IMR-90 (cell line): ENCODE results near the gene PTGDS. TPM values are rescaled to one million over a fixed set of nuclear protein-coding genes. Genes with fewer than 3 reads are reported as not detected.

Source experiments
- ATAC-seq: fragments of 200-7000 bp; cut with Tn5 transposase; 2 replicates; pipeline ENCODE4 v1.9.1; 2020; ENCODE audit warnings: low read depth, mild to moderate bottlenecking, moderate library complexity
- BruUV-seq: library from RNA; stranded (reverse); fragments of 400-500 nt; replicated peaks from 2 replicates; lab custom pipeline; 2021; lab: Mats Ljungman, UMichigan
- CTCF ChIA-PET: fragments of 300-600 bp; formaldehyde crosslinking; extraction: SDS; loops from one replicate; lab custom pipeline; 2021; ENCODE audit warnings: antibody characterized with exemption; lab: Yijun Ruan, JAX
- POLR2A ChIA-PET: fragments of 300-600 bp; sonication (Branson Sonifier 250); formaldehyde crosslinking; loops from one replicate; lab custom pipeline; 2022; ENCODE audit warnings: antibody characterized with exemption; ENCODE audit not compliant: unreplicated experiment; lab: Charles Lee
- DNase-seq: peaks from one replicate; pipeline ENCODE4 v3.0.0; 2013
- H2AFZ ChIP-seq: replicated peaks from 2 replicates; pipeline ENCODE3; 2013; ENCODE audit warnings: low read length, mild to moderate bottlenecking; ENCODE audit not compliant: poor library complexity
- H2AK5ac ChIP-seq: 2 replicates; pipeline ENCODE4 v1.6.1; 2013; ENCODE audit warnings: low read depth, low read length, inconsistent platforms
- H2AK9ac ChIP-seq: replicated peaks from 2 replicates; pipeline ENCODE3; 2013; ENCODE audit warnings: mild to moderate bottlenecking, low read depth, low read length, moderate library complexity; ENCODE audit not compliant: poor library complexity
- H2BK120ac ChIP-seq: 2 replicates; pipeline ENCODE4 v1.6.1; 2013; ENCODE audit warnings: low read depth, low read length, inconsistent platforms
- H2BK15ac ChIP-seq: 3 replicates; pipeline ENCODE4 v1.6.1; 2013; ENCODE audit warnings: low read depth, low read length, inconsistent platforms
- H2BK20ac ChIP-seq: 2 replicates; pipeline ENCODE4 v1.6.1; 2013; ENCODE audit warnings: low read depth, mild to moderate bottlenecking, inconsistent platforms, low read length, moderate library complexity
- H2BK5ac ChIP-seq: 2 replicates; pipeline ENCODE4 v1.6.1; 2013; ENCODE audit warnings: mild to moderate bottlenecking, low read depth, low read length, inconsistent platforms; ENCODE audit not compliant: poor library complexity, severe bottlenecking
- H3K14ac ChIP-seq: replicated peaks from 2 replicates; pipeline ENCODE4 v1.6.1; 2013; ENCODE audit warnings: low read depth, low read length, inconsistent platforms
- H3K18ac ChIP-seq: 2 replicates; pipeline ENCODE4 v1.6.1; 2013; ENCODE audit warnings: low read depth, low read length, control low read depth
- H3K23ac ChIP-seq: 2 replicates; pipeline ENCODE4 v1.6.1; 2013; ENCODE audit warnings: low read depth, low read length, inconsistent platforms
- H3K27ac ChIP-seq: 2 replicates; pipeline ENCODE4 v1.5.1; 2013; ENCODE audit warnings: mild to moderate bottlenecking, control low read depth, low read length; ENCODE audit not compliant: insufficient read depth
- H3K27me3 ChIP-seq: 2 replicates; pipeline ENCODE4 v1.6.1; 2013; ENCODE audit warnings: low read length; ENCODE audit not compliant: control insufficient read depth, insufficient read depth
- H3K36me3 ChIP-seq: 2 replicates; pipeline ENCODE4 v1.6.1; 2013; ENCODE audit warnings: low read length, mixed read lengths; ENCODE audit not compliant: control insufficient read depth, insufficient read depth
- H3K4ac ChIP-seq: 2 replicates; pipeline ENCODE4 v1.6.1; 2013; ENCODE audit warnings: low read depth, low read length, inconsistent platforms
- H3K4me1 ChIP-seq: 2 replicates; pipeline ENCODE4 v1.6.1; 2013; ENCODE audit warnings: low read length, mixed read lengths; ENCODE audit not compliant: control insufficient read depth, insufficient read depth
- H3K4me2 ChIP-seq: 2 replicates; pipeline ENCODE4 v1.6.1; 2013; ENCODE audit warnings: low read depth, mild to moderate bottlenecking, control low read depth, low read length, moderate library complexity
- H3K4me3 ChIP-seq: 2 replicates; pipeline ENCODE4 v1.5.1; 2013; ENCODE audit warnings: low read depth, mild to moderate bottlenecking, control low read depth, low read length, moderate library complexity; ENCODE audit not compliant: insufficient read depth
- H3K56ac ChIP-seq: 2 replicates; pipeline ENCODE4 v1.6.1; 2013; ENCODE audit warnings: low read length, inconsistent platforms; ENCODE audit not compliant: insufficient read depth; ENCODE audit errors: extremely low read depth
- H3K79me1 ChIP-seq, 2 experiments: 2 replicates each; pipeline ENCODE4 v1.6.1; 2013; ENCODE audit warnings: low read length in 2 of 2, inconsistent platforms in 1 of 2, low read depth in 1 of 2
- H3K9ac ChIP-seq: 2 replicates; pipeline ENCODE4 v1.6.1; 2013; ENCODE audit warnings: low read depth, low read length, control low read depth
- H3K9me1 ChIP-seq: 2 replicates; pipeline ENCODE4 v1.6.1; 2013; ENCODE audit warnings: low read length, inconsistent platforms; ENCODE audit not compliant: insufficient read depth
- H3K9me3 ChIP-seq: 2 replicates; pipeline ENCODE4 v1.6.1; 2013; ENCODE audit warnings: low read length; ENCODE audit not compliant: control insufficient read depth, insufficient read depth
- H4K20me1 ChIP-seq: 2 replicates; pipeline ENCODE4 v1.6.1; 2013; ENCODE audit warnings: low read length, inconsistent platforms; ENCODE audit not compliant: insufficient read depth
- H4K5ac ChIP-seq: 2 replicates; pipeline ENCODE4 v1.6.1; 2013; ENCODE audit warnings: mild to moderate bottlenecking, low read depth, low read length, control low read depth
- H4K8ac ChIP-seq, 2 experiments: 2 replicates each; pipeline ENCODE4 v1.6.1; 2013; ENCODE audit warnings: low read depth in 2 of 2, low read length in 2 of 2, control low read depth in 1 of 2, inconsistent platforms in 1 of 2
- H4K91ac ChIP-seq: 2 replicates; pipeline ENCODE4 v1.6.1; 2013; ENCODE audit warnings: low read depth, low read length, inconsistent platforms; ENCODE audit not compliant: insufficient read depth
- CEBPB ChIP-seq: IDR thresholded peaks from 2 replicates; pipeline ENCODE4 v1.6.1; 2012; ENCODE audit warnings: low read depth, low read length, improper control_type of control experiment
- CHD1 ChIP-seq: IDR thresholded peaks from 2 replicates; pipeline ENCODE4 v1.6.1; 2012; ENCODE audit warnings: low read depth, low read length, improper control_type of control experiment
- FOS ChIP-seq: fragments of 150-350 bp; IDR thresholded peaks from 2 replicates; pipeline ENCODE4 v1.6.1; 2016; ENCODE audit warnings: low read depth, low read length
- RCOR1 ChIP-seq: IDR thresholded peaks from 2 replicates; pipeline ENCODE4 v1.6.1; 2012; ENCODE audit warnings: mild to moderate bottlenecking, low read length, improper control_type of control experiment; ENCODE audit not compliant: insufficient replicate concordance
- WGBS, 2 experiments: methylation state at CpG; one replicate each; pipeline versions ENCODE4 v1.1.5 to v1.1.7; 2013; ENCODE audit warnings: missing lambda C conversion rate in 2 of 2; ENCODE audit not compliant: insufficient read length in 1 of 2; ENCODE audit errors: extremely low coverage in 2 of 2; 5-methylcytosine and 5-hydroxymethylcytosine counted together
- dilution Hi-C: fragments of 300-500 bp; cut with HindIII; formaldehyde crosslinking; loops from one replicate; pipeline ENCODE4 v1.14.3; 2018; ENCODE audit warnings: low sequenced_read_pairs; ENCODE audit not compliant: unreplicated experiment
- in situ Hi-C: fragments of 300-500 bp; cut with MboI; formaldehyde crosslinking; loops from 3 replicates; pipeline ENCODE4 v1.14.3; 2019; ENCODE audit warnings: low sequenced_read_pairs, inconsistent platforms, mixed read lengths
- intact Hi-C: fragments of 100-400 bp; cut with micrococcal nuclease; formaldehyde crosslinking; loops from 2 replicates; pipeline ENCODE4 v1.10.0; 2022
- polyA plus RNA-seq, 3 experiments: library from polyadenylated mRNA; depleted of rRNA; stranded (reverse); fragments of >200 nt; gene quantifications; 2 replicates each; pipeline ENCODE4 v1.2.3, GENCODE V29; 2012; ENCODE audit warnings: low replicate concordance in 1 of 3
- total RNA-seq: library from RNA; depleted of rRNA; stranded (reverse); fragments of >200 nt; gene quantifications from 2 replicates; pipeline ENCODE4 v1.2.3, GENCODE V29; 2012

PTGDS gene
- total and polyA plus RNA-seq, 2 of the 4 experiments (the other 2 are of a cell fraction): 1.2 TPM; not detected in 1

DNA sequence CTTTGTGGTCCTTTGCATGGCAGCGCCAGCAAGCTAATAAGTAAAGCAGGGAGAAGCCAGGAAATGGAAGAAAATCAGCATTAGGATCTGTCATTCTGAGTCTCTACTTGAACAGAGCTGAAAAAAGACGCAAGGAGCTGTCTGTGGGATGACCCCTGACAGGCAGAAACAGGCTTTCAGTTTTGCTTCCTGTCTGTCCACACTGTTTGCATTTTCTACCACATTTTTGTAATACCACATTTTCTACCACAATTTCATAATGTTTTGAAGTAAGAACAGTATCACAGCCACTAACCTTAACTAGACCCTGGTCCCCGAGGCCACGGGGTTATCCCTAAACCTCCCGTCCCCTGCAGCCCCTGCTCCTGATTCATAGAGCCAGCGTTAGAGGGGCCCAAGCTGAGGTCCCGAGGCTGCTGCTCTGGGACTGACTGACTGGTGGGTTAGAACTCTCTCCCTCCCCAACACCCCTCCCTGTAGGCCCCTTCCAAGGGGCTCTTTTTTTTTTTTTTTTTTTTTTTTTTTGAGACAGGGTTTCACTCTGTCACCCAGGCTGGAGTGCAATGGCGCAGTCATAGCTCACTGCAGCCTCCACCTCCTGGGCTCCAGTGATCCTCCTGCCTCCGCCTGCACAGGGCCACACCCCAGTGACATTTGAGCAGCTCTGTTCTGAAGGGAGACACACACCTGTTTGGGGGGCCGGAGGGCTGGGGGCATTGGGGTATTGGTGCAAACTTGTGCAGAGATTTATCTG lies 23.1 kb downstream of the PTGDS start:
- H3K79me1 ChIP-seq: no peaks in the 10 kb centered on the region
- H3K18ac ChIP-seq: no peak overlapping the region
- dilution Hi-C loops (no loop called here), intact Hi-C loops (no loop called here), in situ Hi-C loops (no loop called here)
- H4K91ac ChIP-seq: no peak overlapping the region
- POLR2A ChIA-PET: no interaction called here
- H2AK5ac ChIP-seq: 0 out of 2 replicates have a peak overlapping the region, but pooled peaks have one; percentile 35
- H3K56ac ChIP-seq: no peak overlapping the region
- no TSS peak for BruUV-seq
- H4K8ac ChIP-seq: peak overlapping the region in 1 of 2 experiments; percentile 40; a peak in 1 of 4 replicates
- H3K4me3 ChIP-seq: no peak overlapping the region
- no peak overlapping the region for H3K14ac ChIP-seq
- H3K9me3 ChIP-seq: no peaks in the 10 kb centered on the region
- no peaks in the 10 kb centered on the region; the same call in 1 of the 2 replicates for H4K20me1 ChIP-seq
- peaks cover 5% of the 10 kb centered on the region; the same call in 1 of the 2 replicates for H3K9me1 ChIP-seq
- H4K5ac ChIP-seq: no peak overlapping the region
- DNase-seq: peak; percentile 79
- peak overlapping the region; percentile 4 for H2AFZ ChIP-seq
- CTCF ChIA-PET: interaction anchor here (0.6 to 1.4 kb wide), 2 partner anchors 35 to 261 kb away, joined by 3 to 4 read pairs; no protein-coding TSS in a partner anchor
- H2AK9ac ChIP-seq: no peak overlapping the region
- H3K4me1 ChIP-seq: peaks cover 16% of the 10 kb centered on the region
- H3K4me2 ChIP-seq: peak overlapping the region; percentile 69
- TF ChIP-seq RCOR1 (no peak), FOS (no peak), CEBPB (0 out of 2 replicates have a peak, but pooled peaks have one; percentile 23), CHD1 (no peak)
- peak overlapping the region; percentile 48 for H3K4ac ChIP-seq
- peak overlapping the region; percentile 83 for H3K27ac ChIP-seq
- no peak overlapping the region; the same call in 1 of the 2 replicates for H2BK20ac ChIP-seq
- H2BK15ac ChIP-seq: no peak overlapping the region
- peak; percentile 75 for ATAC-seq
- H3K9ac ChIP-seq: no peak overlapping the region
- peak overlapping the region; percentile 57 for H2BK5ac ChIP-seq
- no peak overlapping the region for H3K23ac ChIP-seq
- H3K36me3 ChIP-seq: no peaks in the 10 kb centered on the region
- 11% methylated on average over 5 of the region's 10 CpGs; no CpG with 5 or more reads in 1 of the 2 experiments for WGBS, 2 experiments
- peak overlapping the region; percentile 44; the same call in 1 of the 2 replicates for H2BK120ac ChIP-seq
- no peaks in the 10 kb centered on the region for H3K27me3 ChIP-seq
